GM19467 (cell line): Measurements from ENCODE around the gene MEMO1.
"Not testable (repeated sequence)": the region's sequence is repeated elsewhere in the genome, so short reads cannot be mapped to it uniquely, and the experiment has no call there.

Experiments
- ATAC-seq: cut with Tn5 transposase; IDR thresholded peaks from one replicate; pipeline ENCODE4 v1.9.1; 2021; ENCODE audit warnings: mild to moderate bottlenecking, moderate library complexity; ENCODE audit not compliant: unreplicated experiment

Gene MEMO1

GRCh38 chr2:31998731-31999383 is 12.0 kb downstream of the MEMO1 start:
- no peak for ATAC-seq

DNA sequence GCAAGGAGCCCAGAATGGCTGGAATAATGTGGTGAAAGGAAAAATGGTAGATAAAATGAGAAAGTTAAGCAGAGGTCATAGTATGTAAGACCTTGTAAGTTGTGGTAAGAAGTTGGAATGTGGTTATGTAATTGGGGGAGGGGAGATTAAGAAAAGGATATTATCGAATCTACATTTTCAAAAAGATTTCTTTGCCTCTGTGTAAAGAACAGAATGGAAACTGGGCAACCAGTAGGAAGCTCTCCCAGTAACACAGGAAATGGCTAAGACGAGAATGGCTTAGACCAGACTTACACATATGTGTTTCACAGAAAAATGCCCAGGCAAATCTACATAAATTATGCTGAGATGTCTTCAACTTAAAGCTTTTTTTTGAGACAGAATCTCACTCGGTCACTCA is 13.2 kb downstream of the MEMO1 start:
- ATAC-seq, result no peak

GRCh38 chr2:31996571-31997150 is 14.1 kb downstream of the MEMO1 start:
- no peak for ATAC-seq

GRCh38 chr2:31992934-31993333 is 17.9 kb downstream of the MEMO1 start:
- ATAC-seq, result no peak

- no peak for ATAC-seq
Observed at GRCh38 chr2:31992025-31992579, 18.7 kb downstream of the MEMO1 start.

- ATAC-seq, result no peak
Observed at GRCh38 chr2:31989946-31990345, 20.9 kb downstream of the MEMO1 start.

- ATAC-seq, result no peak
Observed at GRCh38 chr2:31987454-31988220, 23.2 kb downstream of the MEMO1 start.

DNA sequence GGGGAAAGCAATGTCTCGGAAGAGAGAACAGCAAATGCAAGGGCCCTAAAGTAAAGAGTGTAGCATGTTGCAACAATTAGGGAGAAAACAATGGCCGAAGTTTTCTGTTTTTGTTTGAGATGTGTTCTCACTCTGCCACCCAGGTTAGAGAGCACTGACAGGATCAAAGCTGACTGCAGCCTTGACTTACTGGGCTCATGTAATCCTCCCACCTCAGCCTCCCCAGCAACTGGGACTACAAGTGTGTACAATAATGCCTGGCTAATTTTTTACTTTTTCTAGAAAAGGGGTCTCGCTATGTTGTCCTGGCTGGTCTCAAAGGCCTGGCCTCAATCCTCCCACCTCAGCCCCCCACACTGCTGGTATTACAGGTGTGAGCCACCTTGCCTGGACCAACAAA is 23.9 kb downstream of the MEMO1 start:
- no peak for ATAC-seq

DNA sequence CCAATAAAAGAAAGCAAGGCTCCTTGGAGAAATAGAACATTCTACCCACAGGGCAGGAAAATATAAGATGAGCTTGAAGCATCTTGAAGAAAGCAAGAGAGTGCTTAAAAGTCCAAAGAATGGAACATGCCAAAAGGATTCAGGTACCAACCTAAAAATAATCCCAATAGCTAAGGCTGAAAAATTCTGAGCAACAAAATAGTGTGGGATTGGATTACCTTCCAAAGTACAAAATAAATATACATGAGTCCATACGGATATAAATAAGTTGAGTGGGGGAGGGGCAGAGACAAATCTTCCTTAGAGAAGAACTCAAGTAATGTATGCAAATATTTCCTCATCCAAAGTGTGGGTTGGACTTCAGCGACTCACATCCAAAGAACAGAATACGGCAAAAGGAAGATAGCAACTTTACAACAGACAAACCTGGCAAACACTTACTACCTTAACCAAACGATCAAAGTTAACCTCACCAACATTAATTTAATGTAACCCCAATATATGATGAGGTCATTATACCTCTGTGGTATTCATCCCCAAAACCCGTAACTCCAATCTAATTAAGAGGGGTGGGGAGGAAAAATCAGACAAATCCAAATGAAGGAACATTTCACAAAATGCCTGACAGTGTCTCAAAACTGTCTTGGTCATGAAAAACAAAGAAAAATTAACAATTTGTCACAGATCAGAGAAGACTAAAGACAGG is 26.9 kb downstream of the MEMO1 start:
- ATAC-seq, result no peak

GRCh38 chr2:31980674-31981356 is 30.0 kb downstream of the MEMO1 start:
- ATAC-seq, result peak; percentile 96

GRCh38 chr2:31979956-31980355 is 30.9 kb downstream of the MEMO1 start:
- no peak for ATAC-seq

- no peak for ATAC-seq
Observed at GRCh38 chr2:31979018-31979417, 31.8 kb downstream of the MEMO1 start.

GRCh38 chr2:31978436-31978835 is 32.4 kb downstream of the MEMO1 start:
- ATAC-seq, result no peak

DNA sequence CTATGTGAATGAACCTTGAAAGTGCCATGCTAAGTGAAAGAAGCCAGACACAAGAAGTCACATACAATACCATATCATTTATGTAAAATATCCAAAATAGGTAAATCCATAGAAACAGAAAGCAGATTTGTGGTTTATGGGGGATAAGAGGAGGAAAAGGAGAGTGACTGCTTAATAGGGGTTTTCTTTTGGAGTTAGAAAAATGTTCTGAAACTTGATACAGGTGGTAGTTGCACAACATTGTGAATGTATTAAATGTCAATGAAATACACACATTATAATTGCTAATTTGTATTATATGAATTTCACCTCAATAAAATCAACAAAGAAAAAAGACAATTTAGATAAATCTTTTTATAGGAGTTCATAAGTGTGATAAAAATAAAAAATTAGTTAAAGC is 37.1 kb downstream of the MEMO1 start:
- ATAC-seq, result no peak

- no peak for ATAC-seq
Observed at GRCh38 chr2:31972059-31972458, 38.7 kb downstream of the MEMO1 start.

- no peak for ATAC-seq
Observed at GRCh38 chr2:31969178-31969577, 41.6 kb downstream of the MEMO1 start.

- ATAC-seq, result no peak
Observed at GRCh38 chr2:31967790-31968189, 43.0 kb downstream of the MEMO1 start.

GRCh38 chr2:31966402-31966801 is 44.4 kb downstream of the MEMO1 start:
- not testable (repeated sequence) for ATAC-seq

DNA sequence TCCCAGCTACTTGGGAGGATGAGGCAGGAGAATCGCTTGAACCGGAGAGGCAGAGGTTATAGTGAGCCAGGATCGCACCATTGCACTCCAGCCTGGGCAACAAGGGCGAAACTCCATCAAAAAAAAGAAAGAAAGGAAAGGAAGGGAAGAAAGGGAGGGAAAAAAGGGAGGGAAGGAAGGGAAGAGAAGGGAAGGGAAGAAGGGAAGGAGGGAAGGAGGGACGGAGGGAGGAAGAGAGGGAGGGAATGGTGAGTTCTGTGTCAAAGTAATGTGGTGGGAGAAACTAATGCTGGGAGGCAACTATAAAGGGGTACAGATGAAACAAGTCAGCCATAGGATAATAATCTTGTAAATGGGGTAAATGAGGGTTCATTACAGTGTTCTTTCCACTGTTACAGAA is 45.7 kb downstream of the MEMO1 start:
- no peak for ATAC-seq

DNA sequence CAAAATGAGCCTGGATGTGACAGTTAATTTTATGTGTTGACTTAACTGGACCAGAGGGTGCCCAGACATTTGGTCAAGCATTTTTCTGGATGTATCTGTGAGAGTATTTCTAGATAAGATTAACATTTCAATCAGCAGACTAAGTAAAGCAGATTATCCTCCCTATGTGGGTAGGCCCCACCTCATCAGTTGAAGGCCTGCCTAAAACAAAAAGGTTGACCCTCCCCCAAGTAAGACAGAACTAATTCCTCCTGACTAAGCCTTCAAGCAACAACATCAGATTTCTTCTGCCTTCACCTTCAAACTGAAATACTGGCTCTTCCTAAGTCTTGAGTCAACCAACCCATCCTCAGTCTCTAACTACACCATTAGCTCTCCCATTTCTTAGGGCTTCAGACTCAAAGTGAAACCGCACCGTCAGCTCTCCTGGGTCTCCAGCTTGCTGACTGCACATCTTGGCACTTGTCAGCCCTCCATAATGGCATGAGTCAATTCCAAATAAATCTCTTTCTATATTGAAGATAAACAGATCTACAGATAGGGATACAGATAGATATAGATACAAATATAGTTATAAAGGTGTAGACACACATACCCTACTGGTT is 47.9 kb downstream of the MEMO1 start:
- no peak for ATAC-seq
